GM12874 (cell line): Measurements from ENCODE around the gene SFN.

Experiments used
- TF ChIP-seq, protein P1 (sequence below): IDR thresholded peaks from 2 replicates; pipeline ENCODE4 v1.5.1; 2011; ENCODE audit warnings: low read depth, mild to moderate bottlenecking, control low read depth, low read length, moderate library complexity; ENCODE audit not compliant: insufficient read depth

SFN gene

DNA sequence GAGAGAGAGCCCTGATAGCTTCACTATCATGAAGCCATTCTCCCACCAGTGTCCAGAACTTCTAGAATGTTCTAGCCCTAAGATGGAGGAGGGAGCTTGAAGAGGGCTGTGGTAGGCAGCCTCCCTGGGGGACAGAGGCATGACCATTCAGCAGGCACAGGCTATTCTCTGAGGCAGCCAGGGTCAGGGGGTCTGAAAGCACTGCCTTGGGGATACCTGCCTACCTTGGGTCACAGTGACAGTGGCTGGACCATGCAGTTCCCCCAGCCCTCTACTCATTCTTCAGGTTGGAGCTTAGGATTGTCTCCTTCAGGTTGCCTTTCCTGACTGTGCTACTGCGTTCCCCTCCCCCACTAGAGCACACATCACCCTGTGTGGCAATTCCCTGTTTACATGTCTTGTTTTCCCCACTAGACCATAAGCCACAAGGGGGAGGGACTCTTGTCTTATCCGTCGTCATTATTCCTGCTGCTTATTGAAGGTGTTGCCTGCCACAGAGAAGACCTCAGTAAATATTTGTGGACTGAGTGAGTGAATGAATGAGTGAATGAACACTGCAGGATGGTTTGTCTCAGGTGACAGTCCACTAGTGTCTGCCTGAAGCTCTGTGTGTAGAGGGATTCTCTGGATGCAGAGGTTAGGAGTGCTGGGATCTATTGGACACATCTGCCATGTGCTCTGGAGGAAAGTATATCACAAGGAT, 31.3 kb upstream of the SFN start:
- TF ChIP-seq, protein P1, sequence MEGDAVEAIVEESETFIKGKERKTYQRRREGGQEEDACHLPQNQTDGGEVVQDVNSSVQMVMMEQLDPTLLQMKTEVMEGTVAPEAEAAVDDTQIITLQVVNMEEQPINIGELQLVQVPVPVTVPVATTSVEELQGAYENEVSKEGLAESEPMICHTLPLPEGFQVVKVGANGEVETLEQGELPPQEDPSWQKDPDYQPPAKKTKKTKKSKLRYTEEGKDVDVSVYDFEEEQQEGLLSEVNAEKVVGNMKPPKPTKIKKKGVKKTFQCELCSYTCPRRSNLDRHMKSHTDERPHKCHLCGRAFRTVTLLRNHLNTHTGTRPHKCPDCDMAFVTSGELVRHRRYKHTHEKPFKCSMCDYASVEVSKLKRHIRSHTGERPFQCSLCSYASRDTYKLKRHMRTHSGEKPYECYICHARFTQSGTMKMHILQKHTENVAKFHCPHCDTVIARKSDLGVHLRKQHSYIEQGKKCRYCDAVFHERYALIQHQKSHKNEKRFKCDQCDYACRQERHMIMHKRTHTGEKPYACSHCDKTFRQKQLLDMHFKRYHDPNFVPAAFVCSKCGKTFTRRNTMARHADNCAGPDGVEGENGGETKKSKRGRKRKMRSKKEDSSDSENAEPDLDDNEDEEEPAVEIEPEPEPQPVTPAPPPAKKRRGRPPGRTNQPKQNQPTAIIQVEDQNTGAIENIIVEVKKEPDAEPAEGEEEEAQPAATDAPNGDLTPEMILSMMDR, result no peak

DNA sequence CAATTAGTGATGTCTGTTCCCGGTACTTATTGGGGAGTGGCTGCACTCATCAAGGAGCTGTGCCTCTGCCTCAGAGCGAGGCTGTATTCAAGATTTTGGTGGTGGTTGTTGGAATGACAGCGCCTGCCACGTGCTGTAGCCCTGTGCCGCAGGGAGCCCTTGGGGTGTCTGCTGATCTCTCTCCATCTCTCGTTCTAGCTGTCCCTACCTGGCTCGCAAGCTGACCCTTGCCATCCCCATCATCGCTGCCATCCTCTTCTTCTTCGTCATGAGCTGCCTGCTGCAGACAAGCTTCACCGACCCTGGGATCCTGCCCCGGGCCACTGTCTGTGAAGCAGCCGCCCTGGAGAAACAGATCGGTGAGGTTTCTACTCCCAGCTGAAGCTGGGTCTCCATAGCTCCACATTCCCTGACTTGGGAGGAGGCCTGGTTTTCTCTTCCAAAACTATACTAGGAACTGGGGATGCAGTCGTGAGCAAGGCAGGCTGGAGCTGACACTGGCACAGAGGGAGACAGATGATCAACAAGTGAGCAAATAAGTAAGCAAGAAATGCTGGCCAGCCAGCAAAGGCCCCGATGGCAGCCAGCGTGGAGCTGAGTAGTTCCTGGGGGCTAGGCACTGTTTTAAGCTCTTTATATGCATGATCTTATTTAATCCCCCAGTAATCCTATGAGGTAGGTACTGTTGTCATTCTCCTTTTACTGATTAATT, 30.5 kb upstream of the SFN start:
- TF ChIP-seq, protein P1, result no peak

GRCh38 chr1:26833432-26834405, 29.2 kb upstream of the SFN start:
- TF ChIP-seq, protein P1, result peak; percentile 39; the same call in 1 of the 2 replicates

- TF ChIP-seq, protein P1, result peak; percentile 20; the same call in 1 of the 2 replicates
Measured at GRCh38 chr1:26838474-26839338, 24.2 kb upstream of the SFN start.

DNA sequence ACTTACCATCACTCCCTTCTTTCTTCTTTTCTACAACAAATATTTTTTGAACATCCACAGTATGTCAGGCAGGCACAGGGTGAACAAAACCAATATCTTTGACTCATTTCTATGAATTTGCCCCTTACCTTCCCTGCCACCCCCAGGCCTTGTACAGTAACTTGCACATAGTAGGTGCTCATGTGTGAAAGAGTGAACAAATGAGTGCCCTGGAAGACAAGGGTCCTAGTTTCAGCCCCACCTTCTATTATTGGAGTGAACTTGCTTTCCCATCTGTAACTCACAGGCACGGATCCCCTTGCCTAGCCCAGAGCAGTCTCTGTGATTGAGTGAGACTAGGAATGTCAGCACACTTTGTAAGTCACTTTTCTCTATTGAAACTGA, 23.6 kb upstream of the SFN start:
- TF ChIP-seq, protein P1, result no peak

DNA sequence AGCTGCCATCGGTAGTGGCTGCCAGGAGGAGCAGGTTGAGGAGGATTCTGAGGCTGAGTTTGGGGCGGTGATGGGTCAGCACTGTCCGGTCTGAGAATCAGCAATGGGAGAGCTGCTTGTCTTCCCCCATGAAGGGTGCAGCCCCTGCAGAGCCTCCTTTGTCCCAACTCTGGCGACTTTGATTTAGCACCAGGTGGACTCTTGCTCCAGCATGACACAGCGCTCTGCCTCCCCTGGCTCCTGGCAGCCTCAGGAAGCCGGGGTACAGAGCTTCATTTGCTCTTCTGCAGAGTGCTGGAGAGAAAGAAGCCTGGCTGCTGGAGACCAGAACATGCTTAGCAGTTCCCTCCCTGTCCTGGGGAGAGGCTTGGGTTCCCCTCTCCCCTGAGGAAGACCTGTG, 23.2 kb upstream of the SFN start:
- TF ChIP-seq, protein P1, result no peak
